Activated CD4-positive, CD25-positive, alpha-beta regulatory T cell (primary cell): ENCODE results near the gene AP1S1.
"Not testable (repeated sequence)": the region's sequence is repeated elsewhere in the genome, so short reads cannot be mapped to it uniquely, and the experiment has no call there.

Experiments used
- DNase-seq, 4 experiments: peaks; one replicate each; lab custom pipeline; 2025; lab: John Stamatoyannopoulos, UW

AP1S1 gene

GRCh38 chr7:101125989-101126650, 28.2 kb upstream of the AP1S1 start:
- DNase-seq = no peak

DNA sequence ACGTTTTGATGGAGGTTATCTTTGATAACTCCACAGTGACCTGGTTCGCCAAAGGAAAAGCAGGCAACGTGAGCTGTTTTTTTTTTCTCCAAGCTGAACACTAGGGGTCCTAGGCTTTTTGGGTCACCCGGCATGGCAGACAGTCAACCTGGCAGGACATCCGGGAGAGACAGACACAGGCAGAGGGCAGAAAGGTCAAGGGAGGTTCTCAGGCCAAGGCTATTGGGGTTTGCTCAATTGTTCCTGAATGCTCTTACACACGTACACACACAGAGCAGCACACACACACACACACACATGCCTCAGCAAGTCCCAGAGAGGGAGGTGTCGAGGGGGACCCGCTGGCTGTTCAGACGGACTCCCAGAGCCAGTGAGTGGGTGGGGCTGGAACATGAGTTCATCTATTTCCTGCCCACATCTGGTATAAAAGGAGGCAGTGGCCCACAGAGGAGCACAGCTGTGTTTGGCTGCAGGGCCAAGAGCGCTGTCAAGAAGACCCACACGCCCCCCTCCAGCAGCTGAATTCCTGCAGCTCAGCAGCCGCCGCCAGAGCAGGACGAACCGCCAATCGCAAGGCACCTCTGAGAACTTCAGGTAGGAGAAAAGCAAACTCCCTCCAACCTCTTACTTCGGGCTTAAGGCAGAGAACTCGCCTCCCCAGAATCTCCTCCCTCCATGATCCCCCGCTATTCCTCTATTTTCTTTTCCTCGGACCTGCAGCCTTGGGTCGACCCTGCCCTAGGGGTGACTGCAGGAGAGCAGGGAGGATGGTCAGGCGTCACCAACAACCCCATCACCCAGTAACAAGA, 27.4 kb upstream of the AP1S1 start, which contains the start of gene SERPINE1:
TSS of gene SERPINE1 (plus strand) at position 454 of the 809 bp plus-strand sequence. CDS start 1,290 bp downstream, outside the sequence.
- peak in 1 of 4 experiments; percentile 15 for DNase-seq

- no peak for DNase-seq
Observed at GRCh38 chr7:101127460-101128039, 26.7 kb upstream of the AP1S1 start.

DNA sequence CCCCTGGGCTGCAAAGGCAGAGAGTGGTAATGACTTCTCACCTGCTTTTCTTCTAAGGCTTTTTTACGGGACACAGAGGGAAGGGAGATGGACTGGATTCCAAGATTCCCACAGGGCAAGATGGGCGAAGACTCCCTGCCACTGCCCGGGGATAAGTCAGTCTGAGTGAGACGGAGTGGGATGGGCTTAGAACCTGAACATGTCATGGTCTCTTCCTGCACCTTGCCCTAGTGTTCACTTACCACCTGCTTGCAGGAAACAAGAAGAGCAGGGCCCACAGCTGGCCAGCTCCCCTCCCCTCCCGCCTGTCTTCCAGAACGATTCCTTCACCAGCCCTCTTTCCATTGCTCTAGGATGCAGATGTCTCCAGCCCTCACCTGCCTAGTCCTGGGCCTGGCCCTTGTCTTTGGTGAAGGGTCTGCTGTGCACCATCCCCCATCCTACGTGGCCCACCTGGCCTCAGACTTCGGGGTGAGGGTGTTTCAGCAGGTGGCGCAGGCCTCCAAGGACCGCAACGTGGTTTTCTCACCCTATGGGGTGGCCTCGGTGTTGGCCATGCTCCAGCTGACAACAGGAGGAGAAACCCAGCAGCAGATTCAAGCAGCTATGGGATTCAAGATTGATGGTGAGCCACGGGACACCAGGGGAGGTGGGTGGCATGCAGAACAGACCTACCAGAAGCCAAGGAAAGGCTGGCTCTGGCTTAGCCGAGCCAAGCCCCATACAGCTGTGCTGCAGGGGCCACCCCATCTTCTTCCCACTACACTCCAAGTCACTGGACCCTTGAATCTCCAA, 26.0 kb upstream of the AP1S1 start:
- DNase-seq = no peak

GRCh38 chr7:101129603-101130117, 24.6 kb upstream of the AP1S1 start:
- DNase-seq = no peak

DNA sequence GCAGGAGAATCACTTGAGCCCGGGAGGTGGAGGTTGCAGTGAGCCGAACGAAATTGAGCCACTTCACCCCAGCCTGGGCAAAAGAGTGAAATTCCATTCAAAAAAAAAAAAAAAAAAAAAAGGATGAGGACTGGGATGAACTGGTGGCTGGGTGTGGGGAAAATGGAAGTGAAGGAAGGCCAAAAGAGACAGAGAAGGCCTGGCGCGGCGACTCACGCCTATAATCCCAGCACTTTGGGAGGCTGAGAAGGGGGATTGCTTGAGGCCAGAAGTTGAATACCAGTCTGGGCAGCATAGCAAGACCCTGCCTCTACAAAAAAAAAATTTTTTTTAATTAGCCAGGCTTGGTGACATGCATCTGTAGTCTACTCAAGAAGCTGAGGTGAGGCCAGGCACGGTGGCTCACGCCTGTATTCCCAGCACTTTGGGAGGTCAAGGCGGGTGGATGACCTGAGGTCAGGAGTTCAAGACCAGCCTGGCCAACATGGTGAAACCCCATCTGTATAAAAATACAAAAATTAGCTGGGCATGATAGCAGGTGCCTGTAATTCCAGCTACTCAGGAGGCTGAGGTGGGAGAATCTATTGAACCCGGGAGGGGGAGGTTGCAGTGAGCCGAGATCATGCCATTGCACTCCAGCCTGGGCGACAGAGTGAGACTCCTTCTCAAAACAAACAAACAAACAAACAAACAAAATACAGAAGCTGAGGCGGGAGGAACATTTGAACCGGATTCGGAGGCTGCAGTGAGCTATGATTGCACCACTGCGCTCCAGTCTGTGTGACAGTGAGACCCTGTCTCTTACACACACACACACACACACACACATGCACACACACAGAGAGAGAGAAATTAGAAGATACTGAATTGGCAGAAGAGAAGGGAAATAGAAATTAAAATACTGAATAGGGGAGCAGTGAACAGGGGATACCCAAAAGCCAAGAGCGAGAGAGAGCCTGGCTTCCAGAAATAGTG, 21.4 kb upstream of the AP1S1 start:
- DNase-seq = not testable (repeated sequence)

DNA sequence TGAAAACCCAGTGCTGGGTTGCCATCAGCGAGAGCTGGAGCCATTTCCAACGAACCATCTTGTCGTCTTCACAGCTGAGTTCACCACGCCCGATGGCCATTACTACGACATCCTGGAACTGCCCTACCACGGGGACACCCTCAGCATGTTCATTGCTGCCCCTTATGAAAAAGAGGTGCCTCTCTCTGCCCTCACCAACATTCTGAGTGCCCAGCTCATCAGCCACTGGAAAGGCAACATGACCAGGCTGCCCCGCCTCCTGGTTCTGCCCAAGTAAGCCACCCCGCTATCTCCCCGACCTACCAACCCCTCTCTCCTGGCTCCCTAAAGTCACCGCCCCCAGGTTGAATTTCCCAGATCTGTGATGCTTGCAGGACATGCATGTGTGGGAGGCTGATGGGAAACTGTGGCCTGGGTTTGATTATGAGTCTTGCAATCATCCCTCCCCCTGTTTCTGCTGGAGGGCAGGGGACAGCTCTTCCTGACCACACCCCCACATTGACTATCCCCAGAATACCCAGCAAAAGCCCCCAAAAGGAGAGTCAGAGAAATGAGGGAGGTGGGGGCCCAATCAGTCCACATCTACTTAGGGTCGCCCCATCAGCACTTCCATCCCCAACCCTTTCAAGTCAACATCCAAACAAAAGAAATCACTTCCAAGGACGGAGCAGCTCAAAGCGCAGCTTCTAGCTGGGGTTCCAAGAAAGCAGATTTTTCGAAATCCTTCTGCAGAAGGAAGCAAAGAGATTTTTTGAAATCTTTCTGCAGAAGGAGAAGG, 20.5 kb upstream of the AP1S1 start:
- no peak for DNase-seq

DNA sequence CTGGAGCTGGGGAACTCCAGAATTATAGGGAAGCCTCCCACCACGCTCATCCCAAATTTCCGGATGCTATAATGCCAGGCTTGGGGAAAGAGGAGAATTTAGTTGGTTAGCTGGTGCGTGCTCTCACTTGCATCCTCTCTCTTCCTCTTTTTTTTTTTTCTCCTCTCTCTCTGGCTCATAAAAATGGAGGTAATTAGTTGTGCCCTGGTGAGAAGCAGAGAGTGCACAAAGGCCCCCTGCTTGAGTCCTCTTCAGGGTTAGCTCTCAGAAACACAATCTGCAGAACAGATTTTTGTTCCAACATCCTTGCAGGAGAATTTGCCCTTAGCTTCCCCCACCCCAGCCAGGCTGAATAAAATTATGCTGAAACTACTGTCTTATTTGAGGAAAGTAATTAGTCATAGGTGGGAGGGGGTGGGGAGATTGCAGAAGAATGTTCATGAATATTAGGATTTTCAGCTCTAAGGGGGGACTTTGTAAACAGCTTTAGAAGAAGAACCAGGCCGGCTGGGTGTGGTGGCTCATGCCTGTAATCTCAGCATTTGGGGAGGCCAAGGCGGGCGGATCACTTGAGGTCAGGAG, 19.8 kb upstream of the AP1S1 start:
- no peak for DNase-seq

DNA sequence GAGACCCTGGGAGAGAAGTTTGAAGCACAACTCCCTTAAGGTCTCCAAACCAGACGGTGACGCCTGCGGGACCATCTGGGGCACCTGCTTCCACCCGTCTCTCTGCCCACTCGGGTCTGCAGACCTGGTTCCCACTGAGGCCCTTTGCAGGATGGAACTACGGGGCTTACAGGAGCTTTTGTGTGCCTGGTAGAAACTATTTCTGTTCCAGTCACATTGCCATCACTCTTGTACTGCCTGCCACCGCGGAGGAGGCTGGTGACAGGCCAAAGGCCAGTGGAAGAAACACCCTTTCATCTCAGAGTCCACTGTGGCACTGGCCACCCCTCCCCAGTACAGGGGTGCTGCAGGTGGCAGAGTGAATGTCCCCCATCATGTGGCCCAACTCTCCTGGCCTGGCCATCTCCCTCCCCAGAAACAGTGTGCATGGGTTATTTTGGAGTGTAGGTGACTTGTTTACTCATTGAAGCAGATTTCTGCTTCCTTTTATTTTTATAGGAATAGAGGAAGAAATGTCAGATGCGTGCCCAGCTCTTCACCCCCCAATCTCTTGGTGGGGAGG, 16.5 kb upstream of the AP1S1 start:
- DNase-seq = no peak

DNA sequence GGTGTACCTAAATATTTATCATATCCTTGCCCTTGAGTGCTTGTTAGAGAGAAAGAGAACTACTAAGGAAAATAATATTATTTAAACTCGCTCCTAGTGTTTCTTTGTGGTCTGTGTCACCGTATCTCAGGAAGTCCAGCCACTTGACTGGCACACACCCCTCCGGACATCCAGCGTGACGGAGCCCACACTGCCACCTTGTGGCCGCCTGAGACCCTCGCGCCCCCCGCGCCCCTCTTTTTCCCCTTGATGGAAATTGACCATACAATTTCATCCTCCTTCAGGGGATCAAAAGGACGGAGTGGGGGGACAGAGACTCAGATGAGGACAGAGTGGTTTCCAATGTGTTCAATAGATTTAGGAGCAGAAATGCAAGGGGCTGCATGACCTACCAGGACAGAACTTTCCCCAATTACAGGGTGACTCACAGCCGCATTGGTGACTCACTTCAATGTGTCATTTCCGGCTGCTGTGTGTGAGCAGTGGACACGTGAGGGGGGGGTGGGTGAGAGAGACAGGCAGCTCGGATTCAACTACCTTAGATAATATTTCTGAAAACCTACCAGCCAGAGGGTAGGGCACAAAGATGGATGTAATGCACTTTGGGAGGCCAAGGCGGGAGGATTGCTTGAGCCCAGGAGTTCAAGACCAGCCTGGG, 15.9 kb upstream of the AP1S1 start:
- DNase-seq = peak; percentile 47 to 70 (median 61)

- no peak for DNase-seq
Observed at GRCh38 chr7:101140339-101140699, 14.0 kb upstream of the AP1S1 start.

DNA sequence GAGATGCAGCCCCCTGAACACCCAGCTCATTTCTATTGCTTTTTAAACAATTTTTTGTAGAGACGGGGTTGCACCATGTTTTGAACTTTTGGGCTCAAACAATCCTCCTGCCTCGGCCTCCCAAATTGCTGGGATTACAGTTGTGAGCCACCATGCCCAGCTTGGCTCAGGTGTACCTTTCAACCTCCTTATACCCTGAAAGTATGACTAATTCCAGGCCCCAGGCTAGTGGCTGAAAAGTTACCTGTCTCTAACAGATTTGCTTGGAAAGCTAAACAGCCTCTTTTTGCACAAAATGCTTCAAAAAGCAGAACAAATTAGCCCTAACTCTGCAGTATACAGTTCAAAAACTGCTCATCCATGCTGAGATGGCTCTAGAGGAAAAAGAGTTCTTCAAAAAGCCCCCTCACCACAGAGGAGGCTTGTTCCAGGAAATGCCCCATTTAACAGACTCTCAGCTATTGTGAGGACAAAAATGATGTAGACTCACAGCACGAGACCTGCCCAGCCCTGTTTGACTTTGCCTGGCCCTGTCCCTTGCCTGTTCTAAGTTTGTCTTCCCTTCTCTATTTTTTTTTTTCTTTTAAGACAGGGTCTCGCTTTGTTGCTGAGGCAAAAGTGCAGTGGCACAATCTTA, 13.4 kb upstream of the AP1S1 start:
- no peak for DNase-seq

DNA sequence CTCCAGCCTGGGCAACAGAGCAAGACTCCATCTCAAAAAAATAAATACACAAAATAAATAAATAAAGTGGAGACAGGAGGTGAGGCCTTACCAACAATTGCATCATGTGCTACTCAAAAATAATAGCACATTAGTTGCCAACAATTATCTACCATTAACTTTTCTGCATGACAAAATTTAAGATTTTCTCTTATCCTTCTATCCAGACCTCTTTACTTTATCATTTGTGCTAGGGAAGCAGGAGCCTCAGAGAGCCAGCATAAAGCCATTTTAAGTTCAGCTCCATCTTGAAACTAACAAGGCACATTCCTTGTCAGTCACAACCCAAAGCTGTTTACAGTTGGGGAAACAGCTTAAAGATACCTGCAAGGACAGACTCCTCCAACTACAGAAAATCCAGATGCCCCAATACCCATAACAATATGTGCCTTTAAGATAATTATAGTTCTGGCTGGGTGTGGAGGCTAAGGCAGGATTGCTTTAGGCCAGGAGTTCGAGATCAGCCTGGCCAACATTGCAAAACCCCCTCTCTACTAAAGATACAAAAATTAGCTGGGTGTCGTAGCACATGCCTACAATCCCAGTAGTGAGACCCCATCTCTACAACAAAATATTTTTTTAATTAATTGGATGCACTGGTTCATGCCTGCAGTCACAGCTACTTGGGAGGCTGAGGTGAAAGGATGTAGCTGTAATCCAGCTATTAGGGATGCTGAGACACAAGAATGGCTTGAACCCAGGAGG, 2.2 kb upstream of the AP1S1 start:
- DNase-seq = no peak

DNA sequence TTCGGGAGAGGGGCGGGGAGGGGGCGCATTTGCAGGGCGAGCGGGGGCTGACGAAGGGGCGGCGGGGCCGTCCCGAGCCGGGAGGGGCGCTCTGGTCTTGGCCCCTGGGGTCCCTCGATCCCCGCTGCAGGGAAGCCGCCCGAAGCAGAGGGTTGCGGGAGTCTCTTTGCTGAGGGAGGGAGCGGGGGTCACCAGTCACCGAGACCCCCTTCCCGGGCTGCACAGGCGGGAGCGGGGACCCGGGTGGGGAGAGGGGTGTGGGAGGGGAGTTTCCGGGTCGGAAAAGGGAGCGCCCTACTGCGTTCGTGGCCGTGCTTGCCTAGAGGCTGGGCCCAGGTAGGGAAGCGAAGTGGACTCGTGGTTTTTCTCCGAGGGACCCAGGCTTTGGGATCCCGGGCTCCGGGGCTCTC, 422 bp downstream of the AP1S1 start:
- no peak for DNase-seq

GRCh38 chr7:101155303-101155702, 1.0 kb downstream of the AP1S1 start:
- no peak for DNase-seq

DNA sequence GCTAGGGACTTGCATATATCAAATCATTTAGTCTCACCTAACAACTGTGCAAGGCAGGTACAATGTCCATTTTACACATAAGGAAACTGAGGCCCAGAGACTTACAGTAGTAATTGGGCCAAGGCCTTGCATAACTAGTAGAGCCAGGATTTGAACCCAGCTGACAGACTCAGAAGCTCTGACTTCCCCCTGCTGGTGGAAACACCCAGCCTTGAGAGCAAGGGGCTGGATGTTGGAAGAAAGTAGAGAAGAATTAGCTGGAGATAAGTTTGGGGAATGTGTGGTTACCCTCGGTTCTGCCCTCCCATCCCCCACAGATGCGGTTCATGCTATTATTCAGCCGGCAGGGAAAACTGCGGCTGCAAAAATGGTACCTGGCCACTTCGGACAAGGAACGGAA, 2.0 kb downstream of the AP1S1 start:
- no peak for DNase-seq

GRCh38 chr7:101156866-101157589, 2.8 kb downstream of the AP1S1 start:
- no peak for DNase-seq
